CD4-positive, alpha-beta T cell treated with Interleukin-6 for 4 hours (primary cell): Measurements from ENCODE around the gene LRCH1.

Experiments used
- DNase-seq: peaks from one replicate; pipeline ENCODE4 v3.0.0-alpha.2; 2020; ENCODE audit warnings: mixed read lengths

Gene LRCH1

GRCh38 chr13:46668302-46668720 is 115.3 kb downstream of the LRCH1 start:
- no peak for DNase-seq

GRCh38 chr13:46668931-46669525 is 116.1 kb downstream of the LRCH1 start:
- no peak for DNase-seq

- no peak for DNase-seq
Measured at GRCh38 chr13:46672338-46673090, 119.5 kb downstream of the LRCH1 start.

- no peak for DNase-seq
Measured at GRCh38 chr13:46675016-46675415, 122.0 kb downstream of the LRCH1 start.

GRCh38 chr13:46676378-46676725 is 123.4 kb downstream of the LRCH1 start:
- DNase-seq: no peak

- peak; percentile 36 for DNase-seq
Measured at GRCh38 chr13:46679369-46680120, 126.6 kb downstream of the LRCH1 start.

GRCh38 chr13:46682015-46682414 is 129.0 kb downstream of the LRCH1 start:
- DNase-seq: no peak

GRCh38 chr13:46682707-46683106 is 129.7 kb downstream of the LRCH1 start:
- no peak for DNase-seq

GRCh38 chr13:46683676-46684260 is 130.8 kb downstream of the LRCH1 start:
- DNase-seq: no peak

- DNase-seq: no peak
Measured at GRCh38 chr13:46684287-46685001, 131.5 kb downstream of the LRCH1 start.

- no peak for DNase-seq
Measured at GRCh38 chr13:46685006-46685730, 132.2 kb downstream of the LRCH1 start.

GRCh38 chr13:46686171-46686570 is 133.2 kb downstream of the LRCH1 start:
- no peak for DNase-seq

- DNase-seq: peak; percentile 33
Measured at GRCh38 chr13:46687810-46688209, 134.8 kb downstream of the LRCH1 start.

GRCh38 chr13:46688306-46688705 is 135.3 kb downstream of the LRCH1 start:
- no peak for DNase-seq

GRCh38 chr13:46698014-46698413 is 145.0 kb downstream of the LRCH1 start:
- DNase-seq: no peak

GRCh38 chr13:46698910-46699460 is 146.0 kb downstream of the LRCH1 start:
- no peak for DNase-seq

GRCh38 chr13:46712524-46712923 is 159.6 kb downstream of the LRCH1 start:
- no peak for DNase-seq

- DNase-seq: no peak
Measured at GRCh38 chr13:46715363-46715762, 162.4 kb downstream of the LRCH1 start.

- DNase-seq: no peak
Measured at GRCh38 chr13:46716821-46717220, 163.9 kb downstream of the LRCH1 start.

- no peak for DNase-seq
Measured at GRCh38 chr13:46717275-46717674, 164.3 kb downstream of the LRCH1 start.

- no peak for DNase-seq
Measured at GRCh38 chr13:46717856-46718255, 164.9 kb downstream of the LRCH1 start.

- DNase-seq: no peak
Measured at GRCh38 chr13:46720189-46720588, 167.2 kb downstream of the LRCH1 start.
